RWPE2 (cell line): Measurements from ENCODE around the gene IFI6.
"Not testable (repeated sequence)": the region's sequence is repeated elsewhere in the genome, so short reads cannot be mapped to it uniquely, and the experiment has no call there.

Experiments
- ATAC-seq: fragments of 200-7000 bp; cut with Tn5 transposase; 3 replicates; pipeline ENCODE4 v1.9.1; 2021; ENCODE audit warnings: low read depth
- DNase-seq: peaks from one replicate; pipeline ENCODE4 v3.0.0-alpha.2; 2020; ENCODE audit warnings: low spot score
- H3K27ac ChIP-seq: fragments of 450-650 bp; 2 replicates; pipeline ENCODE4 v1.5.1; 2017; ENCODE audit warnings: mild to moderate bottlenecking; ENCODE audit not compliant: poor library complexity, severe bottlenecking
- H3K27me3 ChIP-seq: fragments of 250-450 bp; sonication (Bioruptor Pico); 2 replicates; pipeline ENCODE4 v1.5.1; 2021; ENCODE audit warnings: mild to moderate bottlenecking, moderate library complexity; ENCODE audit not compliant: insufficient read depth, poor library complexity, severe bottlenecking
- H3K36me3 ChIP-seq: fragments of 250-450 bp; sonication (Bioruptor Pico); 2 replicates; pipeline ENCODE4 v1.5.1; 2020; ENCODE audit warnings: low read depth, mild to moderate bottlenecking, moderate library complexity
- H3K4me1 ChIP-seq: fragments of 250-450 bp; sonication (Bioruptor Pico); 2 replicates; pipeline ENCODE4 v1.5.1; 2021; ENCODE audit warnings: mild to moderate bottlenecking, moderate library complexity; ENCODE audit not compliant: insufficient read depth, poor library complexity, severe bottlenecking
- H3K4me3 ChIP-seq: fragments of 250-450 bp; sonication (Bioruptor Pico); 2 replicates; pipeline ENCODE4 v1.5.1; 2021; ENCODE audit warnings: mild to moderate bottlenecking, moderate library complexity; ENCODE audit not compliant: severe bottlenecking
- H3K9me3 ChIP-seq: fragments of 250-450 bp; sonication (Bioruptor Pico); 2 replicates; pipeline ENCODE4 v1.5.1; 2021; ENCODE audit warnings: mild to moderate bottlenecking, moderate library complexity; ENCODE audit not compliant: severe bottlenecking
- TF ChIP-seq, protein P1 (sequence below): fragments of 450-650 bp; IDR thresholded peaks from one replicate; pipeline ENCODE4 v1.5.1; 2017; ENCODE audit warnings: mild to moderate bottlenecking, moderate library complexity; ENCODE audit not compliant: poor library complexity, severe bottlenecking

Gene IFI6

DNA sequence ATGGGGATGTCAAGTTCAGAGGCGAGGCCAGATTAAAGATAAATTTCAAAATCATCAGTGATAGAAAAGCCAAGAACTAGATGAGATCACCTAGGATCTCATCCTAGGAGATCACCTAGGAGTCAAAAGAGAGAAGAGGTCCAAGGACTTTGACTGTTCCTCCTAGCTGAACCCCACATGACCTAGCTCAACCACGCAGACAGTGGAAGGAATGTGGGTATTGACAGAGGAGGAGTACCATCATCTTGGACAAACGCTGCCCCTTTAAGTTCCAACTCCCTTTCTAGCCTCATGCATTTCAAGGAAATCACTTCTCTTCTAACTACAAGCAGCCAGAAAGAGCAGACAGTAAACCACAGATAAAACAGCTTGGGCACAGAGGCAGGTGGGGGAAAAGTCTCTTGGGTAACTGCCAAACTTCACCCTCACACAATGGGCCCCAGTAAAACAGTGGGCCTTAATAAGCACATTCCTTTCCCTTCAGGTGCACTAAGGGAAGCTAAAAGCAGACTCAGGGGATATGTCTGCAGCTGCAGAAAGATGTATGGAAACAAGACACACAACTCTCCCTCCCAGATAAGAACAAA lies 41.2 kb upstream of the IFI6 start:
- TF ChIP-seq, protein P1, sequence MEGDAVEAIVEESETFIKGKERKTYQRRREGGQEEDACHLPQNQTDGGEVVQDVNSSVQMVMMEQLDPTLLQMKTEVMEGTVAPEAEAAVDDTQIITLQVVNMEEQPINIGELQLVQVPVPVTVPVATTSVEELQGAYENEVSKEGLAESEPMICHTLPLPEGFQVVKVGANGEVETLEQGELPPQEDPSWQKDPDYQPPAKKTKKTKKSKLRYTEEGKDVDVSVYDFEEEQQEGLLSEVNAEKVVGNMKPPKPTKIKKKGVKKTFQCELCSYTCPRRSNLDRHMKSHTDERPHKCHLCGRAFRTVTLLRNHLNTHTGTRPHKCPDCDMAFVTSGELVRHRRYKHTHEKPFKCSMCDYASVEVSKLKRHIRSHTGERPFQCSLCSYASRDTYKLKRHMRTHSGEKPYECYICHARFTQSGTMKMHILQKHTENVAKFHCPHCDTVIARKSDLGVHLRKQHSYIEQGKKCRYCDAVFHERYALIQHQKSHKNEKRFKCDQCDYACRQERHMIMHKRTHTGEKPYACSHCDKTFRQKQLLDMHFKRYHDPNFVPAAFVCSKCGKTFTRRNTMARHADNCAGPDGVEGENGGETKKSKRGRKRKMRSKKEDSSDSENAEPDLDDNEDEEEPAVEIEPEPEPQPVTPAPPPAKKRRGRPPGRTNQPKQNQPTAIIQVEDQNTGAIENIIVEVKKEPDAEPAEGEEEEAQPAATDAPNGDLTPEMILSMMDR, result no peak
- no peak overlapping the region for H3K27ac ChIP-seq

DNA sequence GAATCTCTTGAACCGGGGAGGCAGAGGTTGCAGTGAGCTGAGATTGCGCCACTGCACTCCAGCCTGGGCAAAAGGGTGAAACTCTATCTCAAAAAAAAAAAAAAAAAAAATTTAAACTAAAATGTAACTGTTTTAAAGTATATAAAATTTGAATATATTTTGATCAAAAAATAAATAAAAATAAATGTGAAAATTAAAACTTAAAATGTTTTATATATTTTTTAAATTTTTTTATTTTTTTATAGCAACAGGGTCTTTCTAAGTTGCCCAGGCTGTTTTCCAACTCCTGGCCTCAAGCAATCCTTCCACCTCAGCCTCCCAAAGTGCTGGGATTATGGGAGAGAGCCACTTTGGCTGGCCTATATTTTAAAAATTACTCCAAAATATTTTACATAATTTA lies 38.6 kb upstream of the IFI6 start:
- H3K9me3 ChIP-seq, result no peaks in the 10 kb centered on the region
- no peak overlapping the region for H3K4me3 ChIP-seq
- H3K27ac ChIP-seq, result no peak overlapping the region
- DNase-seq (no peak), ATAC-seq (no peak)
- H3K27me3 ChIP-seq, result no peaks in the 10 kb centered on the region
- H3K36me3 ChIP-seq, result no peaks in the 10 kb centered on the region
- H3K4me1 ChIP-seq, result no peaks in the 10 kb centered on the region
- TF ChIP-seq, protein P1, result no peak

More for the DNA sequence above, 41.2 kb upstream of the IFI6 start:
- Histone ChIP-seq H3K9me3 (no peaks in the 10 kb centered on the region), H3K27me3 (no peaks in the 10 kb centered on the region), H3K36me3 (no peaks in the 10 kb centered on the region), H3K4me3 (no peak overlapping the region), H3K4me1 (no peaks in the 10 kb centered on the region)
- ATAC-seq, result no peak
- DNase-seq, result no peak

- Histone ChIP-seq H3K4me1 (no peaks in the 10 kb centered on the region), H3K4me3 (no peak overlapping the region), H3K9me3 (no peaks in the 10 kb centered on the region), H3K27me3 (no peaks in the 10 kb centered on the region), H3K27ac (no peak overlapping the region), H3K36me3 (no peaks in the 10 kb centered on the region)
- DNase-seq, result no peak
- ATAC-seq, result no peak
- TF ChIP-seq, protein P1, result no peak
These were observed 33.6 kb upstream of the IFI6 start for GRCh38 chr1:27705545-27705944.

- no peaks in the 10 kb centered on the region for H3K27me3 ChIP-seq
- H3K4me3 ChIP-seq, result no peak overlapping the region
- no peak overlapping the region for H3K27ac ChIP-seq
- ATAC-seq (no peak), DNase-seq (no peak)
- H3K4me1 ChIP-seq, result no peaks in the 10 kb centered on the region
- no peaks in the 10 kb centered on the region for H3K36me3 ChIP-seq
- TF ChIP-seq, protein P1, result no peak
- H3K9me3 ChIP-seq, result no peaks in the 10 kb centered on the region
These were observed 33.0 kb upstream of the IFI6 start for GRCh38 chr1:27704958-27705357.

- H3K36me3 ChIP-seq, ATAC-seq, DNase-seq, H3K27ac ChIP-seq, H3K9me3 ChIP-seq, H3K4me3 ChIP-seq, H3K27me3 ChIP-seq, H3K4me1 ChIP-seq: not testable (repeated sequence)
These were observed 24.8 kb upstream of the IFI6 start for GRCh38 chr1:27696835-27697234.
